ENCODE results near the gene SYT9.

SYT9 gene

GRCh38 chr11:7303146-7303545 lies 51.4 kb downstream of the SYT9 start (continued):
- no peak for TF ChIP-seq POU6F1 (CRISPR knock-in tag; IDR thresholded peaks at IDR 0.05; ENCODE audit: borderline replicate concordance, low read depth)

GRCh38 chr11:7306900-7307299 lies 55.2 kb downstream of the SYT9 start:
- ATAC-seq, result no peak
- TF ChIP-seq RARB (CRISPR knock-in tag; IDR thresholded peaks at IDR 0.05) (no peak), ZNF70 (CRISPR knock-in tag; IDR thresholded peaks at IDR 0.05) (no peak), GLIS3 (CRISPR knock-in tag; IDR thresholded peaks at IDR 0.05) (no peak), SNAI2 (CRISPR knock-in tag; IDR thresholded peaks at IDR 0.05) (no peak), PATZ1 (CRISPR knock-in tag; IDR thresholded peaks at IDR 0.05; ENCODE audit: borderline replicate concordance) (no peak), CREB5 (CRISPR knock-in tag; IDR thresholded peaks at IDR 0.05; ENCODE audit: low read depth) (no peak), ZFP3 (CRISPR knock-in tag; IDR thresholded peaks at IDR 0.05) (no peak), CSRNP3 (CRISPR knock-in tag; IDR thresholded peaks at IDR 0.05) (no peak), BACH2 (CRISPR knock-in tag; IDR thresholded peaks at IDR 0.05; ENCODE audit: borderline replicate concordance) (no peak), TSHZ2 (CRISPR knock-in tag; IDR thresholded peaks at IDR 0.05) (no peak)

- ATAC-seq, result no peak
- TF ChIP-seq TCF4 (CRISPR knock-in tag; IDR thresholded peaks at IDR 0.05; ENCODE audit: borderline replicate concordance), result no peak
- TF ChIP-seq ZNF565 (CRISPR knock-in tag; conservative IDR thresholded peaks at IDR 0.05; ENCODE audit: low read depth), result no peak
- TF ChIP-seq RARB (CRISPR knock-in tag; IDR thresholded peaks at IDR 0.05), result no peak
- no peak for TF ChIP-seq ZFP3 (CRISPR knock-in tag; IDR thresholded peaks at IDR 0.05)
- TF ChIP-seq PATZ1 (CRISPR knock-in tag; IDR thresholded peaks at IDR 0.05; ENCODE audit: borderline replicate concordance), result no peak
- TF ChIP-seq ISL1 (CRISPR knock-in tag; IDR thresholded peaks at IDR 0.05), result no peak
- no peak for TF ChIP-seq GLIS3 (CRISPR knock-in tag; IDR thresholded peaks at IDR 0.05)
- TF ChIP-seq CSRNP3 (CRISPR knock-in tag; IDR thresholded peaks at IDR 0.05), result no peak
- no peak for TF ChIP-seq ZNF70 (CRISPR knock-in tag; IDR thresholded peaks at IDR 0.05)
- TF ChIP-seq OSR1 (CRISPR knock-in tag; IDR thresholded peaks at IDR 0.05), result no peak
- no peak for TF ChIP-seq TSHZ2 (CRISPR knock-in tag; IDR thresholded peaks at IDR 0.05)
- TF ChIP-seq CREB5 (CRISPR knock-in tag; IDR thresholded peaks at IDR 0.05; ENCODE audit: low read depth), result no peak
- no peak for TF ChIP-seq ZC3H10 (CRISPR knock-in tag; IDR thresholded peaks at IDR 0.05)
- TF ChIP-seq POU6F1 (CRISPR knock-in tag; IDR thresholded peaks at IDR 0.05; ENCODE audit: borderline replicate concordance, low read depth), result no peak
- TF ChIP-seq BACH2 (CRISPR knock-in tag; IDR thresholded peaks at IDR 0.05; ENCODE audit: borderline replicate concordance), result no peak
Measured at GRCh38 chr11:7307836-7308235, 56.1 kb downstream of the SYT9 start.
